ENCODE measurements around the gene NAP1L4.

The NAP1L4 gene

DNA sequence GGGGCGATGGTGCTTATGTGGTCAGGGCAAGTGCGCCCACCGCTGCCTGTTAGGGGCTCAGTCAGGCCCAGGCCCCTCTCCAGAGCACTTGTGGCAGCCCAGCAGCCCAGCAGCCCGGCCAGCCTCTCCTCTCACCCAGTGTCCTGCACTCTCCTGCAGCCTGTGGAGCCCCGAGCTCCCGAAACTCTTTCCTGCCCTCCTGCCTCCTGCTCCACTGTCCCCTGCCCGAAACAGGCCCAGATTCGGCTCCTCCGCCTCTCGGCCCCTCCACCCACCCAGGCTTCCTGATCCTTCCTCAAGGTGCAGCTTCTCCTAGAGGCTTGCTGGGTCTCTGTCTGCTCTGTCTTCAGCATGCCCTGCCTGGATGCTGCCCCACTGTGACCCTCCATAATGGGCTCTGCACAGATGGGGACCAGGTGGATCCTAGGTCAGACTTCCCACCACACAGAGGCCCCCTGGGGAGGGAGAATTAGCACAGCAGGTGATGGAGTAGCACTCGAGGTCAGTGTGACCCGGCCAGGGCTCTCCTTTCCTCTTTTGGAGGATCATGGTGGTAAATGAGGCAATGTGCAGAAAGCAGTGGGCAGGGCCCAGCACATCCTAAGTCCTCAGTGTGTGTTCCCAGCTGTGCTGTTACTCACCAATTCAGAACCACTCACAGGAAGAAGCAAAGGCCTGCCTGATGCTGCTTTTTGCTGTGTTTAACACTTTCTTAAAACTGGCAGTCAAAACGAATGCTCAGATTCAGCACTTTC, 18.6 kb upstream of the NAP1L4 start:
- no peak for DNase-seq (ENCODE audit: low read depth)

- no peak for DNase-seq (ENCODE audit: low read depth)
Observed at GRCh38 chr11:3010004-3010403, 17.9 kb upstream of the NAP1L4 start.

DNA sequence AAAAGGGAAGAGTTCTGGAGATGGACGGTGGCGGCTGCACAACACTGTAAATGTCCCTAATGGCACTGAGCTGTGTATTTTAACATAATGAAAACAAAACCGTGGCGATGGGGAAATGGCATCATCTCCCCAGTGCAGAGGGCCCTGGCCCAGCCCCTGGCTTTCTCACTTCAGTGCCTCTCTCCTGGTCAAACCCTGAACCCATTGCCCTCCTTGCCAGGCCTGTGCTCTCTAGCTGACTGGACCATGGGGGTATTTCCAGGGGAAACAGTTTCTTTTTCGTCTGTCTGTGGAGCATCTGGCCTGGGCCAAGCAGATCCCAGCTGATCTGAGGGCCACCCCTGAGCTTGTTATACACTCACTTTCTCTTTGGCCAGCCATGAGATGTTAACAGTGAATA, 17.4 kb upstream of the NAP1L4 start:
- no peak for DNase-seq (ENCODE audit: low read depth)

- no peak for DNase-seq (ENCODE audit: low read depth)
Observed at GRCh38 chr11:3008746-3009336, 16.7 kb upstream of the NAP1L4 start.

- no peak for DNase-seq (ENCODE audit: low read depth)
Observed at GRCh38 chr11:3007404-3008010, 15.4 kb upstream of the NAP1L4 start.

GRCh38 chr11:3006505-3007260, 14.6 kb upstream of the NAP1L4 start:
- no peak for DNase-seq (ENCODE audit: low read depth)

DNA sequence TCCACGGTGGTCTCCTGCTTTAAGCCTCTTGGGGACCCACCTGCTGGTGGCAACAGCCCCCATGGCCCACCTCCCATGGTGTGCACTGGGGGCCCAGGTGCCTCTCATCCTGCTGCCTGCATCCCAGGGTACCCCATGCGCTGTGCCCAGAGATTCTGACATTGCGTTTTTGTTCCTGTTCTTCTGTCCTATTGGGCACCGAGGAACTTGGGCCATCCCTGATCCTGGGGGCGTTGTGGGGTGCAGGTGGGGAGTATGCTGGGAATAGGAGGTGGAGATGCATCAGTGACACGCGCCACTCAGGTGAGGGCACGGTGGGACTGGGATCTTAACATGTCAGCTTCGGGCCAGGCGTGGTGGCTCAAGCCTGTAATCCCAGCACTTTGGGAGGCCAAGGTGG, 12.4 kb upstream of the NAP1L4 start:
- DNase-seq (ENCODE audit: low read depth), result no peak

- no peak for DNase-seq (ENCODE audit: low read depth)
Observed at GRCh38 chr11:3003396-3004231, 11.5 kb upstream of the NAP1L4 start.

DNA sequence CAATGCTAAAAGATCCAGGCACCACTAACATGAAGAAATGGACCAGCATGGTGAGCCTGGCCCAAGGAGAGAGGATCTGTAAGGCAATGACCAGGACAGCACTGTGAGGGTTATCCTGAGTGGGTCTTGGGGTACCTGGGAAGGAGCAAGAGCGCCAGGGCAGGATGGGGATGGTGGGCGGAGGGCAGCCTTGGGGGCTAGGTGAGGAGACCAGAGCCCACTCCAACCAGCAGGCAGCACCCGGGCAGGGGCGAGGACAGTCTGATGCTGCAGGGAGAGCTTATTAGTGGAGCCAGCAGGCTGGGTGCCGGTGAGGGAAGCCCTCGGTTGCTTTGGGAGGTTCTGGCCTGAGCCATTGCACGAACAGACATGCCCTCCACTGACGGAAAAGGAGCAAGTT, 10.7 kb upstream of the NAP1L4 start:
- no peak for DNase-seq (ENCODE audit: low read depth)

DNA sequence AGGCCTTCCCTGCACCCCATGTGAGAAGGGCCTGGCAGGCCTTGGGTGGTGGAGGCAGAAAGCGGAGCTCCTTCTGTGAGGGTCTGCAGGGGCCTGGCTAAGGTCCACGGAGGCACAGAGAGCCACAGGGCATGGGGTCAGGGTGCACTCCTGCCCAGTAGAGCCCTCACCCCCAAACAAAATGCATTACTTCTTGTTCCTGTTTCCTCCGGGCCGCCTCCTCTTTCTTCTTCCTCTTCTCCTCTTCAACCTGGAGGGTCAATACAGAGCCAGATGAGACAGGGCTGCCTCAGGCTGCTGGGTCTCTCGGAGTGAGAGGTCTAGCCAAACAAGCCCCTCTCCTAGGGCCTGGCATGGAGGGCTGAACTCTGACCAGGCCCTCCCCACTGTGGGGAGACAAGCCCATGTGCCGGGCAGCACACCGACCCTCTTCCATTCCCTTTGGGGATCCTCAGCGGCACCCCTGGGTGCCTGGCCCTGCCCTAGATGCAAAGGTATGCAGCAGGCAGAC, 10.3 kb upstream of the NAP1L4 start:
- no peak for DNase-seq (ENCODE audit: low read depth)

- no peak for DNase-seq (ENCODE audit: low read depth)
Observed at GRCh38 chr11:3001496-3001895, 9.4 kb upstream of the NAP1L4 start.

- DNase-seq (ENCODE audit: low read depth), result peak; percentile 21
Observed at GRCh38 chr11:3000032-3000961, 8.2 kb upstream of the NAP1L4 start.

GRCh38 chr11:2999464-2999998, 7.4 kb upstream of the NAP1L4 start:
- DNase-seq (ENCODE audit: low read depth), result no peak

- DNase-seq (ENCODE audit: low read depth), result no peak
Observed at GRCh38 chr11:2998073-2998850, 6.1 kb upstream of the NAP1L4 start.

DNA sequence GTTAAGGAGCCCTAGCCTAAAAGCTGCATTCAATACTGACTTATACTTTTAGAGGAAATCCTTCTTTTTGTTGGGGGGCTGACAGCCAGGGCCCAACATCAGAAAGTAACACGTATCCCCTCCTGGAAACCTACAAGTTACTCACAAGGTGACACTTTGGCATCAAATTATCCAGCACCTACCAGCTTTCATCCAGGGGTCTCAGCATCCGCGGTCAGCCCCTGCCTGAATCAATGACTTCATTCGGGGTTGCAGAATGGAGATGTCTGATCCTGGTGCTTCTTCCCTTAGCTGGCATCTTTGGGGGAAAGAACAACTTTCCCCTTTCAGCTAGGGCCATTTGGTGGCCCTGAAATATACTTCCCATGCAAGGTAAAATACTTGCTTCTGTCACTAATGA, 5.3 kb upstream of the NAP1L4 start:
- no peak for DNase-seq (ENCODE audit: low read depth)

GRCh38 chr11:2996976-2997375, 4.8 kb upstream of the NAP1L4 start:
- no peak for DNase-seq (ENCODE audit: low read depth)

- DNase-seq (ENCODE audit: low read depth), result no peak
Observed at GRCh38 chr11:2995893-2996554, 3.9 kb upstream of the NAP1L4 start.

GRCh38 chr11:2995031-2995561, 3.0 kb upstream of the NAP1L4 start:
- DNase-seq (ENCODE audit: low read depth), result no peak

- DNase-seq (ENCODE audit: low read depth), result no peak
Observed at GRCh38 chr11:2994336-2994730, 2.2 kb upstream of the NAP1L4 start.

All from ELR (cell line).